Trophoblast cell (in vitro differentiated cells and primary cell): ENCODE results near the gene ACTR5.

ENCODE experiments used
- DNase-seq, 2 donors: peaks; one replicate each; pipeline ENCODE4 v3.0.0-alpha.2; 2016
- H2AFZ ChIP-seq: 2 replicates; pipeline ENCODE4 v1.6.1; 2013; ENCODE audit warnings: low read length, moderate library complexity, mild to moderate bottlenecking; ENCODE audit not compliant: insufficient read depth, poor library complexity
- H2AK5ac ChIP-seq: 2 replicates; pipeline ENCODE4 v1.6.1; 2013; ENCODE audit warnings: mild to moderate bottlenecking, low read length
- H2BK120ac ChIP-seq: 2 replicates; pipeline ENCODE4 v1.6.1; 2013; ENCODE audit warnings: low read length, mild to moderate bottlenecking, moderate library complexity; ENCODE audit not compliant: insufficient read depth, poor library complexity
- H2BK12ac ChIP-seq: 2 replicates; pipeline ENCODE4 v1.6.1; 2013; ENCODE audit warnings: mild to moderate bottlenecking, low read length, moderate library complexity
- H2BK5ac ChIP-seq: 2 replicates; pipeline ENCODE4 v1.6.1; 2013; ENCODE audit warnings: low read length, low read depth, moderate library complexity, mild to moderate bottlenecking; ENCODE audit not compliant: poor library complexity
- H3K14ac ChIP-seq: 2 replicates; pipeline ENCODE4 v1.6.1; 2013; ENCODE audit warnings: mild to moderate bottlenecking, low read length
- H3K18ac ChIP-seq: 2 replicates; pipeline ENCODE4 v1.6.1; 2013; ENCODE audit warnings: mild to moderate bottlenecking, low read length
- H3K23ac ChIP-seq: 2 replicates; pipeline ENCODE4 v1.6.1; 2013; ENCODE audit warnings: low read length
- H3K27ac ChIP-seq: 2 replicates; pipeline ENCODE4 v1.5.1; 2013; ENCODE audit warnings: low read depth, mild to moderate bottlenecking, inconsistent platforms, low read length, moderate library complexity
- H3K27me3 ChIP-seq: 2 replicates; pipeline ENCODE4 v1.6.1; 2013; ENCODE audit warnings: inconsistent platforms, mild to moderate bottlenecking, low read length, moderate library complexity; ENCODE audit not compliant: insufficient read depth
- H3K36me3 ChIP-seq, 2 experiments: 1 replicate in 1 of 2; 2 replicates in 1 of 2; pipeline ENCODE4 v1.6.1; 2013; ENCODE audit warnings: low read length in 2 of 2, mild to moderate bottlenecking in 2 of 2, moderate library complexity in 1 of 2; ENCODE audit not compliant: insufficient read depth in 2 of 2, control insufficient read depth in 1 of 2
- H3K4ac ChIP-seq: 2 replicates; pipeline ENCODE4 v1.6.1; 2013; ENCODE audit warnings: low read depth, mild to moderate bottlenecking, low read length, moderate library complexity
- H3K4me1 ChIP-seq, 2 experiments: 1 replicate in 1 of 2; 2 replicates in 1 of 2; pipeline ENCODE4 v1.6.1; 2013; ENCODE audit warnings: low read length in 2 of 2, mild to moderate bottlenecking in 2 of 2, moderate library complexity in 1 of 2; ENCODE audit not compliant: insufficient read depth in 2 of 2, control insufficient read depth in 1 of 2
- H3K4me2 ChIP-seq: 2 replicates; pipeline ENCODE4 v1.6.1; 2013; ENCODE audit warnings: inconsistent platforms, mild to moderate bottlenecking, low read length, moderate library complexity
- H3K4me3 ChIP-seq: 2 replicates; pipeline ENCODE4 v1.5.1; 2013; ENCODE audit warnings: mild to moderate bottlenecking, low read depth, low read length, inconsistent platforms
- H3K79me1 ChIP-seq: one replicate; pipeline ENCODE4 v1.6.1; 2013; ENCODE audit warnings: low read length
- H3K79me2 ChIP-seq: 2 replicates; pipeline ENCODE4 v1.6.1; 2013; ENCODE audit warnings: low read length, mild to moderate bottlenecking; ENCODE audit not compliant: control insufficient read depth, insufficient read depth, poor library complexity
- H3K9ac ChIP-seq: 2 replicates; pipeline ENCODE4 v1.6.1; 2013; ENCODE audit warnings: mild to moderate bottlenecking, low read length
- H3K9me3 ChIP-seq: 2 replicates; pipeline ENCODE4 v1.6.1; 2013; ENCODE audit warnings: low read depth, mild to moderate bottlenecking, control low read depth, inconsistent platforms, low read length; ENCODE audit not compliant: insufficient read depth
- H4K12ac ChIP-seq: 2 replicates; pipeline ENCODE4 v1.6.1; 2013; ENCODE audit warnings: low read depth, mild to moderate bottlenecking, low read length, moderate library complexity
- H4K8ac ChIP-seq: 2 replicates; pipeline ENCODE4 v1.6.1; 2013; ENCODE audit warnings: low read depth, mild to moderate bottlenecking, low read length, moderate library complexity
- H4K91ac ChIP-seq: one replicate; pipeline ENCODE4 v1.6.1; 2013; ENCODE audit warnings: low read depth, mild to moderate bottlenecking, low read length, moderate library complexity
- WGBS: extraction: QIAGEN DNeasy Blood & Tissue Kit; methylation state at CpG from one replicate; pipeline ENCODE4 v1.1.7; 2013; ENCODE audit warnings: missing lambda C conversion rate; ENCODE audit not compliant: insufficient read length, insufficient coverage; ENCODE audit errors: extremely low coverage; 5-methylcytosine and 5-hydroxymethylcytosine counted together

Gene ACTR5

DNA sequence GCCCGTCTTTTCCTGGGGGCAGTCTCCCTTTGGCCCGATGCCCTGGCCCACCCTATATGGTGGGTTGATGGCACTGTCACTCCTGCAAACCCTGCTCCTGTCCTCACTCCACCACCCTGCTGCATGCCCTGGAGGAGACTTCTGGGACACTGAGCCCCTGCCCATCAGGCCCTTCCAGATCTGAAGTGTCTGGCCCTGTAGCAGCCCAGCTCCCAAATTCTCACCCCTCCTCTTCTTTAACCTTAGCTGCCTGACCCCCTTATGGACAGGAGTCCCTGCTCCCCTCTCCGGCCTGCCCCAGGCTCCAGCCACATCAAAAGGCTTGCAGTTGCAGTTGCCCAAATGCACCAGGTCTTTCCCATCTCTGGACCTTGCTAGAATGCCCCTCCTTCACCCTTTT lies 44.7 kb upstream of the ACTR5 start:
- no peak overlapping the region for H3K4me2 ChIP-seq
- WGBS: no CpG with 5 or more reads among the region's 3 CpGs
- H2BK120ac ChIP-seq: no peak overlapping the region
- H2BK5ac ChIP-seq: no peak overlapping the region
- no peaks in the 10 kb centered on the region for H3K36me3 ChIP-seq
- no peaks in the 10 kb centered on the region for H3K4me1 ChIP-seq
- H3K14ac ChIP-seq: no peak overlapping the region
- no peak overlapping the region for H2BK12ac ChIP-seq
- no peak overlapping the region for H3K18ac ChIP-seq
- H3K4ac ChIP-seq: no peak overlapping the region
- no peak overlapping the region for H4K91ac ChIP-seq
- H3K9me3 ChIP-seq: peaks cover 8% of the 10 kb centered on the region
- no peak overlapping the region for H2AK5ac ChIP-seq
- no peak overlapping the region for H4K8ac ChIP-seq
- no peak overlapping the region for H4K12ac ChIP-seq
- H3K23ac ChIP-seq: no peak overlapping the region
- H3K79me2 ChIP-seq: no peaks in the 10 kb centered on the region
- H3K27ac ChIP-seq: no peak overlapping the region
- H3K9ac ChIP-seq: no peak overlapping the region
- no peaks in the 10 kb centered on the region for H3K27me3 ChIP-seq
- no peaks in the 10 kb centered on the region for H3K79me1 ChIP-seq
- H3K4me3 ChIP-seq: no peak overlapping the region
- H2AFZ ChIP-seq: no peak overlapping the region
- no peak for DNase-seq

DNA sequence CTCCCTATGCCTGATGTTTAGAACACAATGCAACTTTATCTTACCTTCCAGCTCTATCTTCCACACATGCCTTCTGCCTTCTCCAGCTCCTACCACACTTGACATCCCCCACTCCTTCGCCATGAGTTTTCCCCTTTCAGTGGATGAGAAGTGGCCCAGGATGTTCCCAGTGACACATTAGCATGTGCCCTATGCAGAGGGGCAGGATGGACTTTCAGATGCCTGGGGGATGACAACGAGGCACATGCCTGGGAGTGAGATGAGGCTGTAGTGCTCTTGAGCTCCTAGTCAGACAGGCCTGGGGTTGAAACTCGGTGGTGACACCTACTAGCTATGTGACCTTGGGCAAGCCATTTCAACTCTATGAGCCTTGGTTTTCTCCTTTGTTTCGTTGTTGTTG lies 44.1 kb upstream of the ACTR5 start:
- Histone ChIP-seq H3K23ac (no peak overlapping the region), H3K27me3 (no peaks in the 10 kb centered on the region), H2AFZ (no peak overlapping the region), H3K18ac (no peak overlapping the region), H3K4me2 (no peak overlapping the region), H3K14ac (no peak overlapping the region), H3K79me1 (no peaks in the 10 kb centered on the region), H4K12ac (no peak overlapping the region), H2AK5ac (no peak overlapping the region), H2BK120ac (no peak overlapping the region), H3K9ac (no peak overlapping the region), H2BK12ac (no peak overlapping the region), H4K91ac (no peak overlapping the region), H2BK5ac (no peak overlapping the region), H3K4me3 (peak overlapping the region; percentile 7), H3K4ac (no peak overlapping the region), H3K27ac (no peak overlapping the region), H3K4me1 (no peaks in the 10 kb centered on the region), H3K79me2 (no peaks in the 10 kb centered on the region), H3K36me3 (no peaks in the 10 kb centered on the region), H3K9me3 (peaks cover 4% of the 10 kb centered on the region), H4K8ac (no peak overlapping the region)
- WGBS: no CpG with 5 or more reads among the region's 4 CpGs
- DNase-seq: no peak

DNA sequence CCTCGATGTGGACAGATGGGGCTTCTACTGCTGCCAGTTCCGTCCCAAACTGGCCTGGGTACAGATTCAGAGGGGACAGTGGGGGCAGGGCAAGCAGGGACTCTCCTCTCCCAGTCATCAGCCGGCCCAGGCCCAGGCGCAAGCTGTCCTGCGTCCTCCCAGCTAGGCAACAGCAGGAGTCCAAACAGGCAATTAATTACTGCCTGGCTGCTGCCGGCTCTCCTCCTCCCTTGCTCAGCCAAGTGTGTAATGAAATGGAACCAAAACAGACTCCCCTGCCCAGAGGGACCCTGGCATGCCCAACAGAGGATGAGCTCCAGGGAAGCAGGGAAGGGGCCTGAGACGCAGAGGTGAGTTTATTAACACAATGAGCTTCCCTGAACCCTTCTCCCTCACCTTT lies 41.8 kb upstream of the ACTR5 start:
- H3K18ac ChIP-seq: no peak overlapping the region
- H4K12ac ChIP-seq: no peak overlapping the region
- no CpG with 5 or more reads among the region's 7 CpGs for WGBS
- H4K8ac ChIP-seq: no peak overlapping the region
- H2BK5ac ChIP-seq: no peak overlapping the region
- no peak overlapping the region for H3K4me2 ChIP-seq
- no peak overlapping the region for H3K27ac ChIP-seq
- H3K9ac ChIP-seq: no peak overlapping the region
- H4K91ac ChIP-seq: no peak overlapping the region
- no peaks in the 10 kb centered on the region for H3K4me1 ChIP-seq
- H3K79me2 ChIP-seq: no peaks in the 10 kb centered on the region
- no peak for DNase-seq
- H3K27me3 ChIP-seq: no peaks in the 10 kb centered on the region
- H3K36me3 ChIP-seq: no peaks in the 10 kb centered on the region
- no peaks in the 10 kb centered on the region for H3K79me1 ChIP-seq
- H3K4ac ChIP-seq: no peak overlapping the region
- H3K9me3 ChIP-seq: peaks cover 3% of the 10 kb centered on the region
- no peak overlapping the region for H3K23ac ChIP-seq
- no peak overlapping the region for H3K4me3 ChIP-seq
- H2BK12ac ChIP-seq: no peak overlapping the region
- no peak overlapping the region for H3K14ac ChIP-seq
- no peak overlapping the region for H2AFZ ChIP-seq
- H2BK120ac ChIP-seq: no peak overlapping the region
- H2AK5ac ChIP-seq: no peak overlapping the region

DNA sequence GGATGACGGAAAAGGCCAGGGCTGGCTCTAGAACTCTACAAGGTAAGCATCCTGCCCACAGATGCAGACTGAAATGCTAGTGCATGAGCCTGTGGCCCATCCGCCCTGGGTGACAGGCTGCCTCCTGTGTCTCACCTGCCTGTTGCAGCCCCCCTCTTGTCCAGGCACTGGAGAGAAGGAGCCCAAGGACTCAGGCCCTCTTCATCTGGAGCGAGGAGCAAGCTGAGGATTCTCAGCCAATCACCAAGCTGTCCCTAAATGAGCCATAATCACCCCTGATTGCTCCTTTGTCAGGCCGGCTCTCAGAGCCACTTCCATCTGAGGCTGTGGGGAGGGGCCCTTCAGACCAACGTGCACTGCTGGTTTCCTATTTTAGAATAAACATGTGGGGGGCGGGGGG lies 34.0 kb upstream of the ACTR5 start:
- H4K12ac ChIP-seq: no peak overlapping the region
- no peaks in the 10 kb centered on the region for H3K36me3 ChIP-seq
- H4K8ac ChIP-seq: no peak overlapping the region
- H3K79me2 ChIP-seq: no peaks in the 10 kb centered on the region
- H3K27me3 ChIP-seq: peaks cover 5% of the 10 kb centered on the region
- DNase-seq: no peak
- H3K4me2 ChIP-seq: no peak overlapping the region
- no peak overlapping the region for H3K14ac ChIP-seq
- no peak overlapping the region for H3K9ac ChIP-seq
- no peak overlapping the region for H4K91ac ChIP-seq
- no CpG with 5 or more reads among the region's 6 CpGs for WGBS
- no peak overlapping the region for H3K18ac ChIP-seq
- H3K79me1 ChIP-seq: no peaks in the 10 kb centered on the region
- no peak overlapping the region for H3K4me3 ChIP-seq
- no peak overlapping the region for H2BK5ac ChIP-seq
- H2BK120ac ChIP-seq: no peak overlapping the region
- no peaks in the 10 kb centered on the region for H3K4me1 ChIP-seq
- no peak overlapping the region for H3K23ac ChIP-seq
- H2AK5ac ChIP-seq: no peak overlapping the region
- no peak overlapping the region for H2BK12ac ChIP-seq
- no peak overlapping the region for H3K27ac ChIP-seq
- H3K4ac ChIP-seq: no peak overlapping the region
- no peaks in the 10 kb centered on the region for H3K9me3 ChIP-seq
- no peak overlapping the region for H2AFZ ChIP-seq
